Prostate gland (tissue), 2 donors: ENCODE data around the gene ACTR2.

Experiments used
- CTCF ChIP-seq, 4 experiments: fragments of 200-600 bp in 2 of 4; fragments of 450-650 bp in 2 of 4; sonication (generic) in 2 of 4; IDR thresholded peaks; 1 replicate in 3 of 4; 2 replicates in 1 of 4; pipeline ENCODE4 v1.5.1; 2016 to 2019; ENCODE audit warnings: antibody characterized with exemption in 4 of 4, mild to moderate bottlenecking in 2 of 4, moderate library complexity in 2 of 4
- POLR2A ChIP-seq: fragments of 450-650 bp; IDR thresholded peaks from one replicate; pipeline ENCODE4 v1.6.1; 2016; ENCODE audit warnings: antibody characterized with exemption, mild to moderate bottlenecking

GRCh38 chr2:65300134-65300760 is 72.6 kb downstream of the ACTR2 start:
- no peak for TF ChIP-seq CTCF (IDR thresholded peaks at IDR 0.05)
- no peak for TF ChIP-seq POLR2A
